Parathyroid adenoma (tissue), 2 donors: Measurements from ENCODE around the gene SPACA4.

Source experiments
- H2AFZ ChIP-seq: fragments of 300-600 bp; sonication (generic); one replicate; pipeline ENCODE4 v1.7.0; 2017; ENCODE audit warnings: antibody characterized with exemption, mild to moderate bottlenecking
- H3K27ac ChIP-seq: fragments of 300-600 bp; sonication (generic); one replicate; pipeline ENCODE4 v1.7.0; 2017
- H3K27me3 ChIP-seq: fragments of 300-600 bp; sonication (generic); one replicate; pipeline ENCODE4 v1.7.0; 2017; ENCODE audit warnings: low read length; ENCODE audit not compliant: control insufficient read depth, insufficient read depth
- H3K36me3 ChIP-seq: fragments of 300-600 bp; sonication (generic); one replicate; pipeline ENCODE4 v1.7.0; 2017; ENCODE audit warnings: low read length; ENCODE audit not compliant: control insufficient read depth, insufficient read depth
- H3K4me1 ChIP-seq: fragments of 300-600 bp; sonication (generic); one replicate; pipeline ENCODE4 v1.7.0; 2017; ENCODE audit warnings: control low read depth
- H3K4me2 ChIP-seq: fragments of 300-600 bp; sonication (generic); one replicate; pipeline ENCODE4 v1.7.0; 2017; ENCODE audit warnings: low read length
- H3K4me3 ChIP-seq: fragments of 300-600 bp; sonication (generic); one replicate; pipeline ENCODE4 v1.7.0; 2017; ENCODE audit warnings: low read depth, low read length
- H3K79me2 ChIP-seq: fragments of 300-600 bp; sonication (generic); one replicate; pipeline ENCODE4 v1.7.0; 2017; ENCODE audit warnings: control low read depth
- H3K9ac ChIP-seq: fragments of 300-600 bp; sonication (generic); one replicate; pipeline ENCODE4 v1.7.0; 2017; ENCODE audit warnings: mild to moderate bottlenecking
- H3K9me3 ChIP-seq: fragments of 300-600 bp; sonication (generic); one replicate; pipeline ENCODE4 v1.7.0; 2017; ENCODE audit warnings: low read length; ENCODE audit not compliant: control insufficient read depth
- TF ChIP-seq, protein P1 (sequence below): fragments of 300-600 bp; sonication (generic); IDR thresholded peaks from one replicate; pipeline ENCODE4 v1.7.0; 2017; ENCODE audit warnings: antibody characterized with exemption, mild to moderate bottlenecking
- donor health status: primary hyperparathyroidism.

SPACA4 gene

DNA sequence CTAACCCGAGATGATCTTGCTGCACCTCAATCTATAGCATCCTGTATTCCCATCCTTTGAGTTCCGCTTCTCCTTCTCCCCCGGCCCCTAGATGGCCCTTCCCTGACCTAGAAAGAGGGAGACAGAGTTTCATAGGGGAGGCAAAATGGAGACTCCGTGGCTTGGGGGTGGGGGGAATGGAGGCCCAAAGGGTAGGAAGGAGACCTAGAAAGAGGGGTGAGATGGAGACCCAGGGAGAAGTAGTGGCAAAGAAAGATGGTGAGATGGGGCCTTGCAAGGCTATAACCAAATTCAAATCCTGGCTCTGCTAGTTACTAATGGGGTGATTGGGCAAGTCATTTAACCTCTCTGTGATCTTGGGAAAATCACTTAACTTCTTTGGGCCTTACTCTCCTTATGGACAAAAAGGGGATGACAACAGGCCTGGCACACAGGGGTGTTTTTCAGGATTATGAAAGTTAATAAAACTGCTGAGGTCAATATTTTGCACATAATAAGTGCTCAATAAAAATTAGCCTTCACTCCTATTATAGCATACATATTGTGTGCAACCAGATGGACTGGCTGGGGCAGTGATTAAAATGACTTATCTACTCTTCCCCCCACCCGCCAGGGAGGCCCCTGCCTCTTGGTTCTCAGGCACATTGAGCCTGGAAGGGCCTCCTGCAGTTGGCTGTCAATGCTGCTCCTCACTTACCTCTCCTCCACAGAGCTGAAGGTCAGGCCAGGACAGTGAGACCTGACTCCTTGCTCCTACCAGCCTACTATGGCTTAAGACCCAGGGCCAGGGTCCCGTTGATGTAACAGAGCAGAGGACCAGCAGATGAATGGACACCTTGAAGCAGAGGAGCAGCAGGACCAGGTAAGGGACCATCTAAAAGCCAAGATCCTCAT, 13.4 kb downstream of the SPACA4 start:
- Histone ChIP-seq H3K4me3 (peak overlapping the region; percentile 92), H3K27me3 (no peaks in the 10 kb centered on the region), H3K36me3 (no peaks in the 10 kb centered on the region), H3K4me2 (peak overlapping the region; percentile 97), H3K9me3 (no peaks in the 10 kb centered on the region), H3K4me1 (peaks cover 23% of the 10 kb centered on the region), H3K9ac (peak overlapping the region; percentile 56), H3K79me2 (peaks cover 4% of the 10 kb centered on the region), H2AFZ (peak overlapping the region; percentile 85), H3K27ac (peak overlapping the region; percentile 94)
- TF ChIP-seq, protein P1, sequence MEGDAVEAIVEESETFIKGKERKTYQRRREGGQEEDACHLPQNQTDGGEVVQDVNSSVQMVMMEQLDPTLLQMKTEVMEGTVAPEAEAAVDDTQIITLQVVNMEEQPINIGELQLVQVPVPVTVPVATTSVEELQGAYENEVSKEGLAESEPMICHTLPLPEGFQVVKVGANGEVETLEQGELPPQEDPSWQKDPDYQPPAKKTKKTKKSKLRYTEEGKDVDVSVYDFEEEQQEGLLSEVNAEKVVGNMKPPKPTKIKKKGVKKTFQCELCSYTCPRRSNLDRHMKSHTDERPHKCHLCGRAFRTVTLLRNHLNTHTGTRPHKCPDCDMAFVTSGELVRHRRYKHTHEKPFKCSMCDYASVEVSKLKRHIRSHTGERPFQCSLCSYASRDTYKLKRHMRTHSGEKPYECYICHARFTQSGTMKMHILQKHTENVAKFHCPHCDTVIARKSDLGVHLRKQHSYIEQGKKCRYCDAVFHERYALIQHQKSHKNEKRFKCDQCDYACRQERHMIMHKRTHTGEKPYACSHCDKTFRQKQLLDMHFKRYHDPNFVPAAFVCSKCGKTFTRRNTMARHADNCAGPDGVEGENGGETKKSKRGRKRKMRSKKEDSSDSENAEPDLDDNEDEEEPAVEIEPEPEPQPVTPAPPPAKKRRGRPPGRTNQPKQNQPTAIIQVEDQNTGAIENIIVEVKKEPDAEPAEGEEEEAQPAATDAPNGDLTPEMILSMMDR = no peak

DNA sequence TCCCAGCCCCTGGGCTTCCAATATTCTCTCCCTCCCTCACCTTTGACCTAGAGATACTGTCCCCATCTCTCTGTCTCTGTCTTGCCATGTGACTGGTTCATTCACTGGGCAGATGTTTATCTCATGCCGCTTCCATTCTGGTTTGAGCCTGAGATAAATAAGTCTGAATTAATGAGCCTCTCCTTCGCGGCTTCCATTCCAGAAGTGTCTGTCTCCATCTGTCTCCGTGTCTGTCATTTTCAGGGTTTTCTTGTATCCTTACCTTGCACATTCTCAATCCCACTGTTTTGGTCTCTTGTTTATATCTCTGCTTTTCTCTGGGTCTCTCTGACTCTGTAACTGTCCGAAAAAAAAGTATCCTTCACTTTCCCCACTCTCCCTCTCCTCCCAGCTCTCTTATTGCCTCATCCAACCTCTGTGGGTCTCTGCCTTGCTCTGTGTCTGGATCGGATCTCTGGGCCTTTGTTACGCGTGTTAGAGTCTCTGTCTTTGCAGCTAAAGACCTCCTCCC, 17.1 kb downstream of the SPACA4 start:
- peak overlapping the region; percentile 84 for H3K4me3 ChIP-seq
- peak overlapping the region; percentile 96 for H3K4me2 ChIP-seq
- H3K4me1 ChIP-seq = peaks cover 7% of the 10 kb centered on the region
- peaks cover under 1% of the 10 kb centered on the region for H3K79me2 ChIP-seq
- no peaks in the 10 kb centered on the region for H3K9me3 ChIP-seq
- no peaks in the 10 kb centered on the region for H3K36me3 ChIP-seq
- H3K27me3 ChIP-seq = no peaks in the 10 kb centered on the region
- H3K9ac ChIP-seq = no peak overlapping the region
- TF ChIP-seq, protein P1 = no peak
- peak overlapping the region; percentile 78 for H3K27ac ChIP-seq
- peak overlapping the region; percentile 75 for H2AFZ ChIP-seq

DNA sequence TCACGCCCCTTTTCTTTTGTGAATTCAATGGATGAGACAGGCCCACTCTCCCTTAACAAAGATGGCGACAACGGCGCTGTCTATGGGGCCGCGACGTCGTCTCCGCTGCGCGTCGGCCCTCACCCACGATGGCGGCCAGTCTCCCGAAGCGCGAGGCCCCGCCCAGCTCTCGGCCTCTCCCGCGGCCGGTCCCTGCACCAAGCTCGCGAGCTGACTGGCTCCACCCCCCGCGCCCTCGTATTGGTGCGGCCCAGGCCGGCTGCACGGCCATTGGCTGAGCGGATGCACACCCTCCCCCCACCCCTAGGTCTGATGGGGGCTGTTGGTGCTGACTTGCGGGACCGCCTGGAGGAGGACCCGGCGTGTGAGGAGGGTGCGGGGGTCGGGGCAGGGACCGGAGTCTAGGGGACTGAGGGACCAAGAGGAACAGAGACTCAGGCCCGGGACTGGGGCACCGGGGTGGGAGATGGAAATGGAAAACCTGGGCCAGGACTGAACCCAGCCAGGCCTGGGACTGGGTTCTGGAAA, 17.6 kb downstream of the SPACA4 start:
- Histone ChIP-seq H2AFZ (peak overlapping the region; percentile 75), H3K27ac (peak overlapping the region; percentile 78), H3K9ac (peak overlapping the region; percentile 25), H3K4me1 (peaks cover 7% of the 10 kb centered on the region), H3K79me2 (no peaks in the 10 kb centered on the region), H3K27me3 (no peaks in the 10 kb centered on the region), H3K4me2 (peak overlapping the region; percentile 96), H3K36me3 (no peaks in the 10 kb centered on the region), H3K4me3 (peak overlapping the region; percentile 84), H3K9me3 (no peaks in the 10 kb centered on the region)
- TF ChIP-seq, protein P1 = no peak

DNA sequence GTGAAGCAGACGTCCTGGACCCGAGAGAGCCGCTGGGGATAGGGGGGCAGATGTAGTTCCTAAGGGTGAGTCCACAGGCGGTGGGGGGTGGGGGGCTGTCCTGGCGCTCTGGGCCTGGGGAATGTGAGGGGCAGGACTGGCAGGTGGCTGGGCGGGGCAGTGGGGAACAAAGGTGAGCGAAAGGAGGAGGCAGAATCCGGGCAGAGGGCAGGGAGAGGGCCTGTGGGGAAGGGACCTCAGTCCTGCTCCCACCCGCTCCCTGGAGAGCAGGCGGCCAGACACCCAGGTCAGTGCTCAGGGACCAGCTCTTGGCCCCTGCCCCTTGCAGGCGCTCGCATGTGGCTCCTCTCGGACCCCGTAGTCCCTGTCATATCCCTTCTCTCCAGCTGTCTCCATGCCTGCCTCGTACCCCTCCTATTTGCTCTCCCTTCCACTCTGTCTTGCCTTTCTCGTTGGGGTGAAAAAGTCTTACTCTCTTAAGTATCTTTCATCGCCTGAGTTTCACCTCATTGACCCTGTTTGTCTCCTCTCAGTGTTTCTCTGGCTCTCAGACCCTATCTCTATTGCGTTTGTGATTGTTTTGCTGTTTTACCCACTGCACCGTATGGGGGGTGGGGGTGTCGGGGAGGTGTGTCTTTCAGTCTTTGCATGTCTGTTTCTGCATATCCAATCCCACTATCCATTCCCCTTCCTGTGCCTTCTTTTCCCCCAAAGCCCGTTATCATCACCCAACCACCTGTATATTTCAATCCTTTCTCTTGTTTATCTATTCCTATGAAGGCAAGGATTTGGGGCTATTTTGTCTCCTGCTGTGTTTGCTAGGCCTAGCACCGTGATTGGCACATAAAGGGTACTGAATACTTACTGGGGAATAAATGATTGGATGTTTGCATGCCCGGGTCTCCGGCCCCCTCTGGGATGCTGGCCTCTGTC, 18.5 kb downstream of the SPACA4 start:
- H3K27me3 ChIP-seq = no peaks in the 10 kb centered on the region
- no peak overlapping the region for H3K9ac ChIP-seq
- TF ChIP-seq, protein P1 = no peak
- peak overlapping the region; percentile 49 for H3K27ac ChIP-seq
- H3K4me3 ChIP-seq = peak overlapping the region; percentile 4
- H3K4me1 ChIP-seq = peaks cover 7% of the 10 kb centered on the region
- H3K4me2 ChIP-seq = peak overlapping the region; percentile 96
- H2AFZ ChIP-seq = no peak overlapping the region
- H3K36me3 ChIP-seq = no peaks in the 10 kb centered on the region
- H3K79me2 ChIP-seq = no peaks in the 10 kb centered on the region
- no peaks in the 10 kb centered on the region for H3K9me3 ChIP-seq
